Upper lobe of right lung (tissue), 1 donor: ENCODE measurements around the gene ACADVL. TPM values are rescaled to one million over a fixed set of nuclear protein-coding genes. Genes with fewer than 3 reads are reported as not detected.

Source experiments
- ATAC-seq: fragments of 200-7000 bp; cut with Tn5 transposase; one replicate; pipeline ENCODE4 v1.9.1; 2020; ENCODE audit warnings: mild to moderate bottlenecking, moderate library complexity
- DNase-seq: peaks from one replicate; pipeline ENCODE4 v3.0.0-alpha.2; 2020
- H3K27ac ChIP-seq: fragments of 200-600 bp; one replicate; pipeline ENCODE4 v1.8.0; 2022
- H3K27me3 ChIP-seq: fragments of 200-600 bp; one replicate; pipeline ENCODE4 v1.8.0; 2022; ENCODE audit warnings: mild to moderate bottlenecking
- H3K36me3 ChIP-seq: fragments of 200-600 bp; one replicate; pipeline ENCODE4 v1.8.0; 2022
- H3K4me1 ChIP-seq: fragments of 200-600 bp; one replicate; pipeline ENCODE4 v1.8.0; 2022
- H3K4me3 ChIP-seq: fragments of 200-600 bp; one replicate; pipeline ENCODE4 v1.8.0; 2022; ENCODE audit warnings: mild to moderate bottlenecking
- H3K9me3 ChIP-seq: fragments of 200-600 bp; one replicate; pipeline ENCODE4 v1.8.0; 2022
- CTCF ChIP-seq: fragments of 200-600 bp; IDR thresholded peaks from one replicate; pipeline ENCODE4 v1.8.0; 2022; ENCODE audit warnings: antibody characterized with exemption
- intact Hi-C: fragments of 100-400 bp; cut with DNase I; formaldehyde crosslinking; loops from one replicate; pipeline ENCODE4 v1.11.0; 2022
- total RNA-seq: library from RNA; stranded (reverse); fragmentation: NEBNext Ultra II Directional; extraction: Animal tissue kit (Norgen Biotek cat#: 25700); gene quantifications from one replicate; pipeline ENCODE4 v1.2.1, GENCODE V29; 2021
- donor health status: DM: no; HTN: yes; CAD: no; lungs with severe emphysema.

Gene ACADVL
- total RNA-seq, 1 donor from 2014 or later, result 544 TPM

GRCh38 chr17:7260151-7260550, 40.4 kb downstream of the ACADVL start:
- Histone ChIP-seq H3K27ac (peak overlapping the region; percentile 91), H3K4me3 (peak overlapping the region; percentile 68), H3K9me3 (no peaks in the 10 kb centered on the region), H3K4me1 (peaks cover 25% of the 10 kb centered on the region), H3K27me3 (peaks cover 4% of the 10 kb centered on the region), H3K36me3 (peaks cover 38% of the 10 kb centered on the region)
- ATAC-seq (no peak), DNase-seq (no peak)
- TF ChIP-seq CTCF, result no peak
- intact Hi-C loops, result no loop called here

DNA sequence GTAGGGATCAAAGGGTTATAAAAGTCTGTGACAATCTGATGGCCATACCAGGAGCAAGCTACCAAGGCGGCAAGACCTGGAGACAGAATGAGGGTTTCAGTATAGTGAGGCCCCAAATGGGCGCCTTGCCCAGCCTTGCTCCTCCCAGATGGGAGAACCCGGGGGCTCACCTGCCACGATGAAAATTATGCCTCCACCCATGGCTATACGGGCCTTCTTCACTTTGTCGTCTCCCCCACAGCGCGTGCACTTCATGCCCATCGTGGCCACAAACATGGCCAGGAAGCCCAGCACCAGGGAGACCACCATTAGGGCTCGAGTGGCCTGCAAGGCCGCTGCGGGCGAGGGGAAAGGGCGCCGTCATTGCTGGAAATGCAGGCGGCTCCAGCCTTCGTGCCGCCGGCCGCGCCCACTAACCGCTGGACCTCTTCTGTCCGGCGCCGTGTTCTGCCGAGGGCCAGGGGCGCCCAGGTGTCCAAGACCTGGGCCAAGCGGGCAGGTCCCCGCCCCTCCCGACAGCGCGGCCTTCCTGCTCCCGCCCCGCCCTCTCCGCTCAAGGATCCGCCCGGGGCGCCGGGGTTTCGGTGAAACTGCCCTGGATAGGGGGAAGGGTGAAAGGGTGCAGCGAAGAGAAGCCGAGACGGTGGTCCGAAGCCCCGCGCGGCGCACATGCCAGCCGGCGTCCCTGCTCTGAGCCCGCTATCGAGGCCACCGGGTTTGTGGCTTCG, 41.1 kb downstream of the ACADVL start:
- Histone ChIP-seq H3K27ac (peak overlapping the region; percentile 91), H3K4me1 (peaks cover 25% of the 10 kb centered on the region), H3K4me3 (peak overlapping the region; percentile 68), H3K36me3 (peaks cover 31% of the 10 kb centered on the region), H3K9me3 (no peaks in the 10 kb centered on the region), H3K27me3 (peaks cover 4% of the 10 kb centered on the region)
- no peak for TF ChIP-seq CTCF
- intact Hi-C loops, result no loop called here
- peak; percentile 74 for ATAC-seq
- DNase-seq, result peak; percentile 93

DNA sequence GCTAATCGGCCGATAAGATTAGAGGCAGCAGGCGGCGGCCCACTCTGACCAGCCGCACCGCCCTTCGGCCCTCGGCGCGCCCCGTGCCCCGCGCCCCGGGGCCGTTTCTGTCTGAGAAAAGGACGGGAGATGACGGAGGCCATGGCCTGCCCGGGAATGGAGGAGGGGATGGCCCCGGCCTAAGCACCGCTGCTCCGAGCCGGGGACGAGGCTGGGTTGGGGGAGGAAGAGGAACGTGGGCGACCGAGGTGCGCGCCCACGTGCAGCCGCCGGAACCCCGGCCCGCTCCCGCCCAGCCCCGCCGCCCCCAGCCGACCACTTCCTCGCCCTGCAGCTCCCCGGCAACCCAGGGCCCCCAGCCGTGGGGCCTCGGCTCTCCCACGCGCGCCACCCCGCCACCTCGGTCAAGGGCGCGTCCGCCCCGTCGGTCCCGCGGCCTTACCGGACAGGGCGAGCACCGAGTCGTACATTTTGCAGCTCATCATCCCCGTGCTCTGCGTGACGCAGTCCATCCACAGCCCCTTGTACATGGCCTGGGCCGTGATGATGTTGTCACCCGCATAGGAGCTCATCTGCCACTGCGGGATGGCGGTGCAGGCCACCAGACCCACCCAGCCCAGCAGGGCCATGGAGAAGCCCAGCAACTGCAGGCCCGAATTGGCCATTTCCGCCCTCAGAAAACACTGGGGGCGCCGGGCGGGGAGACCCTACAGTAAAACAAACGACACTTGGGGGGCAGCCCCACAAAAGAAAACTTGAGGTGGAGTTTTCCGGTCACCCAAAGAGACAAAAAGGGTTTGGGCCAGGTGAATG, 41.8 kb downstream of the ACADVL start:
- peaks cover 23% of the 10 kb centered on the region for H3K36me3 ChIP-seq
- ATAC-seq (peak; percentile 21), DNase-seq (peak; percentile 79)
- TF ChIP-seq CTCF, result no peak
- H3K4me3 ChIP-seq, result peak overlapping the region; percentile 68
- peaks cover 25% of the 10 kb centered on the region for H3K4me1 ChIP-seq
- H3K27ac ChIP-seq, result peak overlapping the region; percentile 91
- intact Hi-C loops, result no loop called here
- no peaks in the 10 kb centered on the region for H3K9me3 ChIP-seq
- peaks cover 4% of the 10 kb centered on the region for H3K27me3 ChIP-seq

DNA sequence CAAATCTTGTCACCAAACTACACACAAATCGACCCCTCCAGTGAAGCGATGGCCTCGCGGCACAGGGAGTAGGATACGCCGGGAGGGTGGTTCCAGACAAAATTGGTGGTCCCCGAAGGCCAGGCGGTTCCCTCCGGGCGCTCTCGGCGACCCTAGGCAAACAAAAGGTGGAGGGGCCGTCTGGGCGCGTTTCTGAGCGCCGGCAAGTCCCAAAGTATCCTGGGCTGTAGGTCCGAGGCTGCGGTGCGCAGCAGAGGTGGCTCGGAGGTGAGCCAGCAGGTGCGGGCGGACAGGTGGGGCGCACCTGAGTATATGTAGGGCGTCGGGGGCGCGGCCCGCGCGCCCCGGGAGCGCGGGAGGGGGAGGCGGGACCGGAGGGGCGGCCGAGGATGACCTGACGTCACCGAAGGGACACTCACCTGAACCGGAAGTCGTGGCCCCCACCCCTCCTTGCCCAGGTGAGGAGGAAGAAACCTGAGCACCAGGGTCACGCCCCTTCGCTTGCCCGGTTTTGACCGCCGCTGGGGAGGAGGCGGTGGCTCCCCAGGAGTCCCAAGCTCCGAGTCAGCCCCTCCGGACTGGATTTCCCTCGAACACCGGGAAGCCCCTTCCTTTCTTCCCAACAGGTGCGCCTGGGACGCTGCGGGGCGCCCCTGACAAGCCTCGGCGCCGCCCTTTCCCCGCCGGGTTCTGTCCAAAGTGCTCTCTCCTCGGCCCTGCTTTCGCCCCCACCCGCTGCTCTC, 42.6 kb downstream of the ACADVL start, which contains the start of gene CLDN7:
Gene CLDN7, minus strand, starts transcription at position 287 of the 743 bp plus-strand sequence. CDS start 435 bp downstream, outside the sequence.
- H3K4me3 ChIP-seq, result peak within 1 kb of the TSS; percentile 68
- no peak for TF ChIP-seq CTCF
- DNase-seq, result peak; percentile 95
- intact Hi-C loops, result no loop called here
- peaks cover 25% of the 10 kb centered on the region for H3K4me1 ChIP-seq
- H3K9me3 ChIP-seq, result no peaks in the 10 kb centered on the region
- ATAC-seq, result peak; percentile 80
- peaks cover 17% of the 10 kb centered on the region for H3K36me3 ChIP-seq
- H3K27ac ChIP-seq, result peak within 1 kb of the TSS; percentile 91
- H3K27me3 ChIP-seq, result peaks cover 4% of the 10 kb centered on the region

- Histone ChIP-seq H3K9me3 (no peaks in the 10 kb centered on the region), H3K27me3 (peaks cover 4% of the 10 kb centered on the region), H3K4me3 (peak overlapping the region; percentile 68), H3K4me1 (peaks cover 25% of the 10 kb centered on the region), H3K36me3 (peaks cover 9% of the 10 kb centered on the region), H3K27ac (peak overlapping the region; percentile 91)
- DNase-seq (peak; percentile 88), ATAC-seq (peak; percentile 48)
- intact Hi-C loops, result no loop called here
- no peak for TF ChIP-seq CTCF
These were observed 43.4 kb downstream of the ACADVL start for GRCh38 chr17:7262935-7263800.
